ENCODE data around the gene CHRNE. TPM values are rescaled to one million over a fixed set of nuclear protein-coding genes. Genes with fewer than 3 reads are reported as not detected.

Gene CHRNE
- total and polyA plus RNA-seq, 2 of the 8 experiments (the other 6 are each of a cell fraction or from before 2014, with no cell fraction given) = 0.15 to 0.33 TPM

DNA sequence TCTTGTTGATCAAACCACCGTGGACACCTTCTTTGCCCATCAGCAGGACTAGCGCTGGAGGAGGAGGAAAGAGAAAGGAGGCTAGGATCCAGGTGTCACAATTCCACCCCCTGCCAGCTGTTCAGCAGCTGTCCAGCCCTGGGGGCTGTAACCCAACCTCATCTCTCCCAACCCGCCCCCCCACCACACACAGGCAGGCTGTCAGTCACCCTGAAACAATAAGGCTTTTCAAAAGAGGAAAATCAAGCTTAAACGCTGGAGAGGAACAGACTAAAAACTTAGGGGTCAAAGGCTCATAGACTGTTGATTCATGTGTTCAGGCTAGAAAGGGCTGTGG lies 43.0 kb upstream of the CHRNE start:
- Histone ChIP-seq H4K8ac (ENCODE audit: extremely low read depth, insufficient read depth, low read length) (no peak overlapping the region; the same call in 1 of the 2 replicates), H3K79me2 (ENCODE audit: control insufficient read depth in 1 of 2, insufficient read depth in 2 of 2, low read length in 2 of 2) (peaks cover 8 to 55% of the 10 kb centered on the region in 2 experiments), H4K20me1 (replicated peaks in 1 of 2; ENCODE audit: control insufficient read depth in 1 of 2, insufficient read depth in 2 of 2, low read length in 2 of 2) (peaks cover 16 to 23% of the 10 kb centered on the region in 2 experiments), H2AFZ (ENCODE audit: low read length) (no peak overlapping the region), H3K79me1 (ENCODE audit: low read depth, low read length) (peaks cover 2% of the 10 kb centered on the region; the same call in 1 of the 2 replicates), H2BK12ac (ENCODE audit: low read depth, low read length) (no peak overlapping the region), H3K4ac (replicated peaks; ENCODE audit: insufficient read length, low read depth, low read length) (no peak overlapping the region), H4K91ac (replicated peaks; ENCODE audit: insufficient read length, low read length) (no peak overlapping the region), H3K9ac (replicated peaks in 1 of 4; ENCODE audit: extremely low read depth in 1 of 4, low read depth in 3 of 4, low read length in 3 of 4) (no peak overlapping the region; a peak in 1 of 7 replicates), H2BK15ac (ENCODE audit: low read length) (no peak overlapping the region), H3K23ac (ENCODE audit: insufficient read length) (no peak overlapping the region), H3K23me2 (ENCODE audit: low read depth, low read length) (peaks cover 22% of the 10 kb centered on the region), H2BK5ac (ENCODE audit: low read depth, low read length) (no peak overlapping the region), H3K4me1 (replicated peaks in 1 of 4; ENCODE audit: control insufficient read depth in 3 of 4, insufficient read depth in 4 of 4, low read length in 3 of 4) (peaks cover 4 to 10% (median 5%) of the 10 kb centered on the region in 4 experiments), H3K4me2 (ENCODE audit: insufficient read depth in 1 of 2, low read depth in 2 of 2, low read length in 2 of 2) (peak overlapping the region; percentile 67 to 95), H3K56ac (replicated peaks; ENCODE audit: insufficient read length, low read depth, low read length) (no peak overlapping the region), H3K36me3 (ENCODE audit: control insufficient read depth in 2 of 4, insufficient read depth in 4 of 4, low read length in 3 of 4) (peaks cover 8 to 42% (median 28%) of the 10 kb centered on the region in 4 experiments), H2BK20ac (ENCODE audit: low read length) (no peak overlapping the region), H2BK120ac (replicated peaks; ENCODE audit: low read depth, low read length) (no peak overlapping the region), H3K18ac (ENCODE audit: extremely low read depth, low read length) (no peak overlapping the region), H3K4me3 (ENCODE audit: extremely low read depth in 1 of 4, insufficient read depth in 2 of 4, low read depth in 3 of 4, low read length in 4 of 4) (peak overlapping the region in 2 of 4 experiments; percentile 75 to 97; a peak in 3 of 8 replicates), H3K9me3 (ENCODE audit: insufficient read depth in 2 of 2, low read depth in 1 of 2, low read length in 1 of 2) (no peaks in the 10 kb centered on the region), H3K27me3 (replicated peaks in 1 of 4; ENCODE audit: control insufficient read depth in 3 of 4, extremely low read depth in 1 of 4, insufficient read depth in 3 of 4, low read length in 3 of 4) (no peaks in the 10 kb centered on the region), H3K27ac (ENCODE audit: low read depth, low read length) (no peak overlapping the region), H3K14ac (ENCODE audit: insufficient read length) (no peak overlapping the region), H2AK5ac (ENCODE audit: low read depth, low read length) (no peak overlapping the region), H4K5ac (ENCODE audit: insufficient read length, low read depth, low read length) (no peak overlapping the region)
- CTCF ChIA-PET (ENCODE audit: partially characterized antibody) = interaction anchor here (1.5 kb wide), 1 partner anchor 37 kb away, joined by 5 read pairs; no protein-coding TSS in a partner anchor
- no peak for DNase-seq (ENCODE audit: low read depth in 1 of 2, low spot score in 2 of 2)
- 78% methylated on average over 3 of the region's 4 CpGs; no CpG with 5 or more reads in 1 of the 2 experiments for WGBS, 2 experiments (ENCODE audit: extremely low coverage in 1 of 2, insufficient coverage in 1 of 2, insufficient read length in 1 of 2, insufficient replicate concordance in 2 of 2, low coverage in 1 of 2, low lambda C conversion rate in 2 of 2, missing lambda C conversion rate in 1 of 2)
- FAIRE-seq = no peak
- POLR2A ChIA-PET (ENCODE audit: partially characterized antibody) = interaction anchor here (0.7 to 32.4 kb wide), 14 partner anchors 1 to 241 kb away, joined by 3 to 987 read pairs (median 10); partner anchors contain the start of genes C17orf107, CAMTA2, ENO3 and GP1BA
- TF ChIP-seq TBP (IDR thresholded peaks at IDR 0.05; ENCODE audit: low read depth, low read length) (no peak), YY1 (IDR thresholded peaks at IDR 0.05; ENCODE audit: low read depth, low read length) (no peak), MAFK (IDR thresholded peaks at IDR 0.05; ENCODE audit: low read depth, low read length) (no peak), SAP30 (IDR thresholded peaks at IDR 0.05; ENCODE audit: insufficient read depth, insufficient replicate concordance, low read length) (no peak), POLR2AphosphoS5 (IDR thresholded peaks at IDR 0.05; ENCODE audit: low read depth, low read length) (peak; percentile 49; the same call in 1 of the 2 replicates), CHD2 (IDR thresholded peaks at IDR 0.05; ENCODE audit: low read length) (no peak), SIN3A (conservative IDR thresholded peaks at IDR 0.05 in 1 of 2, IDR thresholded peaks at IDR 0.05 in 1 of 2; ENCODE audit: low read depth in 1 of 2, low read length in 2 of 2) (0 out of 4 replicates have a peak, but pooled peaks of 1 of the 2 experiments have one; percentile 25), ZNF274 (IDR thresholded peaks at IDR 0.05; ENCODE audit: borderline replicate concordance, extremely low read depth, low read length) (no peak)

All from H1 (cell line).